HepG2 (cell line): ENCODE measurements around the gene MORN5. TPM values are rescaled to one million over a fixed set of nuclear protein-coding genes. Genes with fewer than 3 reads are reported as not detected.

Experiments used
- ATAC-seq: fragments of 200-7000 bp; cut with Tn5 transposase; 3 replicates; pipeline ENCODE4 v1.9.1; 2020; ENCODE audit warnings: mild to moderate bottlenecking, moderate library complexity
- BruUV-seq: library from RNA; stranded (reverse); fragments of 400-500 nt; replicated peaks from 2 replicates; lab custom pipeline; 2021; lab: Mats Ljungman, UMichigan
- CTCF ChIA-PET: fragments of 300-600 bp; formaldehyde crosslinking; extraction: SDS; loops from one replicate; lab custom pipeline; 2021; ENCODE audit warnings: low total read pairs, inconsistent platforms, low intra/inter-chr PET ratio; lab: Yijun Ruan, JAX
- POLR2A ChIA-PET: fragments of 350-600 bp; sonication (Branson Sonifier 250); formaldehyde crosslinking; loops from one replicate; lab custom pipeline; 2020; ENCODE audit warnings: antibody characterized with exemption, inconsistent platforms; lab: Yijun Ruan, JAX
- DNase-seq: peaks from one replicate; pipeline ENCODE4 v3.0.0-alpha.2; 2015; ENCODE audit warnings: low spot score
- FAIRE-seq: peaks from 3 replicates; lab custom pipeline; 2011; peaks lifted over from hg19 to GRCh38; lab: Jason Lieb, UNC
- H2AFZ ChIP-seq: one replicate; pipeline ENCODE4 v1.6.1; 2011; ENCODE audit warnings: low read length, inconsistent platforms
- H3K27ac ChIP-seq: fragments of 300-600 bp; 3 replicates; pipeline ENCODE4 v1.8.0; 2011; ENCODE audit warnings: mixed run types, mild to moderate bottlenecking, mixed read lengths, low read length, inconsistent platforms; ENCODE audit not compliant: insufficient read depth; ENCODE audit errors: extremely low read length
- H3K27me3 ChIP-seq, 2 experiments: fragments of 200-600 bp in 1 of 2; 2 replicates in 1 of 2; 3 replicates in 1 of 2; pipeline versions ENCODE4 v1.6.0 to v1.8.0; 2011; ENCODE audit warnings: low read length in 2 of 2, mild to moderate bottlenecking in 2 of 2, moderate library complexity in 2 of 2, inconsistent platforms in 1 of 2; ENCODE audit not compliant: insufficient read depth in 2 of 2, control insufficient read depth in 1 of 2
- H3K36me3 ChIP-seq, 2 experiments: fragments of 200-600 bp in 1 of 2; replicated peaks in 1 of 2; 2 replicates in 1 of 2; 3 replicates in 1 of 2; pipeline versions ENCODE4 v1.5.1 to v1.8.0; 2011; ENCODE audit warnings: low read length in 2 of 2, inconsistent platforms in 1 of 2; ENCODE audit not compliant: insufficient read depth in 2 of 2, control insufficient read depth in 1 of 2
- H3K4me1 ChIP-seq: 2 replicates; pipeline ENCODE4 v1.5.1; 2012; ENCODE audit warnings: low read length, inconsistent platforms; ENCODE audit not compliant: insufficient read depth
- H3K4me2 ChIP-seq: 2 replicates; pipeline ENCODE4 v1.6.0; 2011; ENCODE audit warnings: low read depth, low read length, inconsistent platforms
- H3K4me3 ChIP-seq, 3 experiments: fragments of 200-600 bp in 1 of 3; sonication (generic), shearing (Covaris generic) in 1 of 3; replicated peaks in 1 of 3; 2 replicates each; pipeline ENCODE4 v1.5.1; 2011 to 2016; ENCODE audit warnings: low read length in 3 of 3, inconsistent platforms in 2 of 3, low read depth in 2 of 3, mild to moderate bottlenecking in 2 of 3, control low read depth in 1 of 3, mixed read lengths in 1 of 3; ENCODE audit not compliant: insufficient read depth in 1 of 3
- H3K79me2 ChIP-seq: one replicate; pipeline ENCODE4 v1.6.1; 2011; ENCODE audit warnings: low read length, inconsistent platforms; ENCODE audit not compliant: insufficient read depth
- H3K9ac ChIP-seq: 2 replicates; pipeline ENCODE4 v1.6.0; 2011; ENCODE audit warnings: mild to moderate bottlenecking, low read depth, low read length, inconsistent platforms; ENCODE audit not compliant: insufficient read depth
- H3K9me3 ChIP-seq: 2 replicates; pipeline ENCODE4 v1.5.1; 2012; ENCODE audit warnings: mild to moderate bottlenecking, low read length
- H4K20me1 ChIP-seq: 2 replicates; pipeline ENCODE4 v1.6.0; 2011; ENCODE audit warnings: inconsistent platforms, mild to moderate bottlenecking, low read length, moderate library complexity; ENCODE audit not compliant: insufficient read depth
- JUND ChIP-seq: sonication (generic); formaldehyde crosslinking; IDR thresholded peaks from 2 replicates; pipeline ENCODE4 v1.8.0; 2022; ENCODE audit warnings: mild to moderate bottlenecking, missing genetic modification reagents
- TAF1 ChIP-seq: sonication (generic); formaldehyde crosslinking; IDR thresholded peaks from 2 replicates; pipeline ENCODE4 v1.4.0; 2020; ENCODE audit warnings: missing genetic modification reagents
- ZNF329 ChIP-seq: sonication (generic); formaldehyde crosslinking; IDR thresholded peaks from 2 replicates; pipeline ENCODE4 v1.9.0; 2021; ENCODE audit warnings: low read depth, mild to moderate bottlenecking, missing genetic modification reagents
- ZNF441 ChIP-seq: sonication (generic); formaldehyde crosslinking; IDR thresholded peaks from 2 replicates; pipeline ENCODE4 v1.7.0; 2021; ENCODE audit warnings: missing genetic modification reagents, borderline replicate concordance
- ZNF703 ChIP-seq: sonication (generic); formaldehyde crosslinking; IDR thresholded peaks from 2 replicates; pipeline ENCODE4 v1.5.1; 2020; ENCODE audit warnings: missing genetic modification reagents, mild to moderate bottlenecking, moderate library complexity, borderline replicate concordance
- WGBS: methylation state at CpG from one replicate; pipeline ENCODE4 v1.1.6; 2017; ENCODE audit warnings: low lambda C conversion rate; 5-methylcytosine and 5-hydroxymethylcytosine counted together
- in situ Hi-C: cut with HindIII; loops from 2 replicates; pipeline ENCODE4 v1.10.0; 2017; ENCODE audit warnings: low pct_unique_long_range_greater_than_20kb; ENCODE audit not compliant: extremely low pct_ligation_motif_present
- intact Hi-C: fragments of 100-400 bp; cut with micrococcal nuclease; formaldehyde crosslinking; loops from one replicate; pipeline ENCODE4 v1.10.0; 2022; ENCODE audit not compliant: unreplicated experiment
- polyA plus RNA-seq, 8 experiments: library from polyadenylated mRNA; depleted of rRNA in 3 of 8; stranded (reverse) in 7 of 8; unstranded in 1 of 8; fragments of >200 nt; fragmentation: Illumina TruSeq in 4 of 8; extraction: Trizol in 4 of 8; gene quantifications; 2 replicates each; pipeline versions ENCODE4 v1.2.1 to v1.2.3, GENCODE V29; 2011 to 2016; ENCODE audit warnings: low read depth in 4 of 8, missing spikeins in 1 of 8, mixed read lengths in 1 of 8; ENCODE audit not compliant: insufficient read depth in 1 of 8
- total RNA-seq, 5 experiments: library from RNA; depleted of rRNA; stranded (reverse); fragments of >200 nt; fragmentation: Illumina TruSeq; extraction: Trizol; gene quantifications; 2 replicates each; pipeline ENCODE4 v1.2.3, GENCODE V29; 2016; ENCODE audit warnings: low read depth in 1 of 5

MORN5 gene
- total and polyA plus RNA-seq, 2 of the 13 experiments (the other 11 are each of a cell fraction or from before 2014, with no cell fraction given): not detected

GRCh38 chr9:122212473-122213004 is 52.8 kb downstream of the MORN5 start:
- whole genome bisulfite sequencing: 62% methylated on average over 7 of the region's 7 CpGs
- Histone ChIP-seq H3K79me2 (no peaks in the 10 kb centered on the region), H3K27me3 (peaks cover 5 to 24% of the 10 kb centered on the region in 2 experiments; a peak in 3 of 5 replicates), H4K20me1 (no peaks in the 10 kb centered on the region), H3K4me3 (peak overlapping the region in 1 of 3 experiments; percentile 75; a peak in 1 of 6 replicates), H3K9me3 (no peaks in the 10 kb centered on the region), H3K4me2 (peak overlapping the region; percentile 98; the same call in 1 of the 2 replicates), H3K4me1 (peaks cover 31% of the 10 kb centered on the region), H3K36me3 (no peaks in the 10 kb centered on the region), H2AFZ (no peak overlapping the region), H3K27ac (no peak overlapping the region), H3K9ac (no peak overlapping the region)
- in situ Hi-C loops (no loop called here), intact Hi-C loops (no loop called here)
- FAIRE-seq: no peak
- POLR2A ChIA-PET: no interaction called here
- BruUV-seq: no TSS peak
- no peak for ATAC-seq
- TF ChIP-seq TAF1 (CRISPR knock-in tag): no peak
- TF ChIP-seq JUND (CRISPR knock-in tag): no peak
- TF ChIP-seq ZNF703 (CRISPR knock-in tag): no peak
- no peak for DNase-seq
- CTCF ChIA-PET: no interaction called here

- peaks cover 3 to 27% of the 10 kb centered on the region in 2 experiments; a peak in 3 of 5 replicates for H3K27me3 ChIP-seq
- POLR2A ChIA-PET: interaction anchor here (1.4 kb wide), 1 partner anchor 51 kb away, joined by 11 read pairs; the partner anchor contains the start of genes MRRF and RBM18
- no peak overlapping the region for H2AFZ ChIP-seq
Measured at GRCh38 chr9:122213102-122213588, 53.4 kb downstream of the MORN5 start.

More at GRCh38 chr9:122213102-122213588, 53.4 kb downstream of the MORN5 start:
- Histone ChIP-seq H3K4me3 (peak overlapping the region in 1 of 3 experiments; percentile 75; a peak in 2 of 6 replicates), H3K36me3 (no peaks in the 10 kb centered on the region), H3K27ac (no peak overlapping the region), H3K4me2 (peak overlapping the region; percentile 98), H4K20me1 (no peaks in the 10 kb centered on the region), H3K79me2 (no peaks in the 10 kb centered on the region), H3K9me3 (no peaks in the 10 kb centered on the region), H3K9ac (no peak overlapping the region), H3K4me1 (peaks cover 37% of the 10 kb centered on the region)
- WGBS: 68% methylated on average over 20 of the region's 20 CpGs
- TF ChIP-seq ZNF329 (0 out of 2 replicates have a peak, but pooled peaks have one; percentile 6), ZNF441 (CRISPR knock-in tag) (no peak; the same call in 1 of the 2 replicates)
- no TSS peak for BruUV-seq
- intact Hi-C loops: no loop called here
- DNase-seq (no peak), ATAC-seq (no peak), FAIRE-seq (no peak)
- CTCF ChIA-PET: no interaction called here
- in situ Hi-C loops: no loop called here
